Loucy (cell line): ENCODE results near the gene WDR93.

ENCODE experiments used
- EZH2phosphoT487 ChIP-seq: fragments of 200-600 bp; IDR thresholded peaks from 2 replicates; pipeline ENCODE4 v1.6.1; 2018; ENCODE audit warnings: antibody characterized with exemption, mild to moderate bottlenecking, moderate library complexity, borderline replicate concordance
- TF ChIP-seq, protein P1 (sequence below): fragments of 200-600 bp; sonication (generic); conservative IDR thresholded peaks from 2 replicates; pipeline ENCODE4 v1.5.1; 2014; ENCODE audit warnings: mild to moderate bottlenecking, antibody characterized with exemption, low read length

DNA sequence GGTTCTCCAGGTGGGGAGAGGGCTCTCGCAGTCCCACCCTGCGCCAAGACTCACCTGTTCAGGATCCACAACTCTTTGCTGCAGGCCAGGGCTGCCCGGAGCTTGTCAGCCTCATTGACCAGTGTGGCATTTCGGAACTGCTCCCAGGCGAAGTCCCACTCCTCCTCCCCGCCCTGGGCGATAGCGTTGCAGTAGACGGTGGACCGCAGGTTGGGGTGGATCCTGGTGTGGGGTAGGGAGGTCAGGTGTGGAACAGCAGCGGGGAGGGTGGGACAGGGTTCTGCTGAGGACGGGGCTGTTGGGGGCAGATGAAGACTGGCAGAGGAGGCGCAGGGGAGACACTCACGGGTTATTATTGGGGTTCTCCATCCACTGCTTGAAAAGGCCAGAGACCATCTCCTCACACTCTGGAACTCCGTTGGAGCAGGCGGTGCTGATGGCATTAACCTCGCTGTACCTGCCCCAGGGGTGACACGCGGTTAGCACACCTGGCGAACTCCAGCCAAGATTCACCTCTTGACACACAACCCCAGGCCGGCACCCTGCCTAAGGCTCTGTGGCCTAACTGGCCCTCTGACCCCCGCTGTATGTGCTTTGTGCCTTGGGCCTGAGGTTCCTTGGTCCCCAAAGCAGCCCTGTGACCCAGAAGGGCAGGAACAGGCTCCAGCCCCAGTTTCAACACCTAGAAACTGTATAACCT is 101.6 kb downstream of the WDR93 start:
- TF ChIP-seq, protein P1, sequence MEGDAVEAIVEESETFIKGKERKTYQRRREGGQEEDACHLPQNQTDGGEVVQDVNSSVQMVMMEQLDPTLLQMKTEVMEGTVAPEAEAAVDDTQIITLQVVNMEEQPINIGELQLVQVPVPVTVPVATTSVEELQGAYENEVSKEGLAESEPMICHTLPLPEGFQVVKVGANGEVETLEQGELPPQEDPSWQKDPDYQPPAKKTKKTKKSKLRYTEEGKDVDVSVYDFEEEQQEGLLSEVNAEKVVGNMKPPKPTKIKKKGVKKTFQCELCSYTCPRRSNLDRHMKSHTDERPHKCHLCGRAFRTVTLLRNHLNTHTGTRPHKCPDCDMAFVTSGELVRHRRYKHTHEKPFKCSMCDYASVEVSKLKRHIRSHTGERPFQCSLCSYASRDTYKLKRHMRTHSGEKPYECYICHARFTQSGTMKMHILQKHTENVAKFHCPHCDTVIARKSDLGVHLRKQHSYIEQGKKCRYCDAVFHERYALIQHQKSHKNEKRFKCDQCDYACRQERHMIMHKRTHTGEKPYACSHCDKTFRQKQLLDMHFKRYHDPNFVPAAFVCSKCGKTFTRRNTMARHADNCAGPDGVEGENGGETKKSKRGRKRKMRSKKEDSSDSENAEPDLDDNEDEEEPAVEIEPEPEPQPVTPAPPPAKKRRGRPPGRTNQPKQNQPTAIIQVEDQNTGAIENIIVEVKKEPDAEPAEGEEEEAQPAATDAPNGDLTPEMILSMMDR: no peak
- TF ChIP-seq EZH2phosphoT487: no peak
